HG03025 (cell line): ENCODE results near the gene CLN3.
"Not testable (repeated sequence)": the region's sequence is repeated elsewhere in the genome, so short reads cannot be mapped to it uniquely, and the experiment has no call there.

Source experiments
- ATAC-seq: cut with Tn5 transposase; IDR thresholded peaks from one replicate; pipeline ENCODE4 v1.9.1; 2021; ENCODE audit warnings: mild to moderate bottlenecking, moderate library complexity; ENCODE audit not compliant: unreplicated experiment, low FRiP score

Gene CLN3

GRCh38 chr16:28495098-28495793, 3.4 kb upstream of the CLN3 start:
- no peak for ATAC-seq

- no peak for ATAC-seq
Observed at GRCh38 chr16:28494121-28494851, 2.4 kb upstream of the CLN3 start, which contains the start of gene APOBR. TSS of gene APOBR (plus strand) at chr16:28494643. CDS start at chr16:28494682, 39 bp downstream.

- ATAC-seq: no peak
Observed at GRCh38 chr16:28492511-28492910, 637 bp upstream of the CLN3 start.

- no peak for ATAC-seq
Observed at GRCh38 chr16:28491230-28491969, 474 bp downstream of the CLN3 start.

- ATAC-seq: no peak
Observed at GRCh38 chr16:28486266-28486665, 5.6 kb downstream of the CLN3 start.

- ATAC-seq: not testable (repeated sequence)
Observed at GRCh38 chr16:28483361-28483760, 8.5 kb downstream of the CLN3 start.

GRCh38 chr16:28482026-28482425, 9.8 kb downstream of the CLN3 start:
- ATAC-seq: no peak

GRCh38 chr16:28478506-28479180, 13.2 kb downstream of the CLN3 start:
- ATAC-seq: no peak

- no peak for ATAC-seq
Observed at GRCh38 chr16:28477311-28477920, 14.5 kb downstream of the CLN3 start.

GRCh38 chr16:28475221-28475620, 16.7 kb downstream of the CLN3 start:
- ATAC-seq: no peak

GRCh38 chr16:28473714-28474265, 18.1 kb downstream of the CLN3 start:
- ATAC-seq: no peak

- ATAC-seq: not testable (repeated sequence)
Observed at GRCh38 chr16:28447081-28447480, 44.8 kb downstream of the CLN3 start.

GRCh38 chr16:28446388-28446787, 45.5 kb downstream of the CLN3 start:
- not testable (repeated sequence) for ATAC-seq

- not testable (repeated sequence) for ATAC-seq
Observed at GRCh38 chr16:28443943-28444342, 47.9 kb downstream of the CLN3 start.

- ATAC-seq: not testable (repeated sequence)
Observed at GRCh38 chr16:28438899-28439298, 53.0 kb downstream of the CLN3 start.

GRCh38 chr16:28435340-28435739, 56.5 kb downstream of the CLN3 start:
- not testable (repeated sequence) for ATAC-seq
